ENCODE results near the gene UBE2S. TPM values are rescaled to one million over a fixed set of nuclear protein-coding genes. Genes with fewer than 3 reads are reported as not detected.

UBE2S gene
- total and polyA plus RNA-seq, 10 of the 15 experiments (the other 5 are each of a cell fraction or from before 2014, with no cell fraction given): 2.3 to 640 (median 127) TPM

DNA sequence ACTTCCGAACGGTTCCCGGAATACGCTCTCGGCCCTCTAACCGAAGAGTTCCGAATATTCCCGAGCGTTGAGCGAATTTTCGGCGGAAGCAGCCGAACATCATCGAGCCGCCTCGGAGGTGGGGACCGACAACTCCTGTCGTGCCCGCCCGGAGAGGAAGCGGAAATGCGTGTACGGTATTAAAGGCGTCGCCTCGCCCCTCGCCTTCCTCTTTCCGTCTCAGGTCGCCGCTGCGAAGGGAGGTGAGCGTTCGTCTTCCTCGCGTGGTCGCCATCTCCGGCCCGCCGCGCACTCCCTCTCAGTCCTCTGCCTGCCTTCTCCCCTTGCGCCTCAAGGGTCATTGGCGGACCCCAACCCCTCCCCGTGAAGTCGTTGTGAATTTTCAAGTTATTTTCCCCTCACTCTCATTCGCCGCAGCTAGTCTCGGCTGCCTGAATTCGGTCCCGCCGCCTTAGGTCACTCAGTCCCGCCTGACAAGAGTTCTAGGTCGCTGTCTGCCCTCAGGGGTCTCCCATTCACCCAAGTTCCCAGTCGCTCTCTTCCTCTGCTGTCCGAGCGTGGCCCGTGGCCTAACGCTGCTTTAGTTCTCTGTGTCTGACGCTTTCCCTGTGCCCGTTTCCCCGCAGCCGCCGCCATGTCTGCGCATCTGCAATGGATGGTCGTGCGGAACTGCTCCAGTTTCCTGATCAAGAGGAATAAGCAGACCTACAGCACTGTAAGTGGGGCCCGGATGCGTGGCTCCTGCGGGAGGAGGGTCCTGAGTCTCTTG lies 21.7 kb downstream of the UBE2S start, which contains the start of gene RPL28 (continued):
- TF ChIP-seq, protein P1, sequence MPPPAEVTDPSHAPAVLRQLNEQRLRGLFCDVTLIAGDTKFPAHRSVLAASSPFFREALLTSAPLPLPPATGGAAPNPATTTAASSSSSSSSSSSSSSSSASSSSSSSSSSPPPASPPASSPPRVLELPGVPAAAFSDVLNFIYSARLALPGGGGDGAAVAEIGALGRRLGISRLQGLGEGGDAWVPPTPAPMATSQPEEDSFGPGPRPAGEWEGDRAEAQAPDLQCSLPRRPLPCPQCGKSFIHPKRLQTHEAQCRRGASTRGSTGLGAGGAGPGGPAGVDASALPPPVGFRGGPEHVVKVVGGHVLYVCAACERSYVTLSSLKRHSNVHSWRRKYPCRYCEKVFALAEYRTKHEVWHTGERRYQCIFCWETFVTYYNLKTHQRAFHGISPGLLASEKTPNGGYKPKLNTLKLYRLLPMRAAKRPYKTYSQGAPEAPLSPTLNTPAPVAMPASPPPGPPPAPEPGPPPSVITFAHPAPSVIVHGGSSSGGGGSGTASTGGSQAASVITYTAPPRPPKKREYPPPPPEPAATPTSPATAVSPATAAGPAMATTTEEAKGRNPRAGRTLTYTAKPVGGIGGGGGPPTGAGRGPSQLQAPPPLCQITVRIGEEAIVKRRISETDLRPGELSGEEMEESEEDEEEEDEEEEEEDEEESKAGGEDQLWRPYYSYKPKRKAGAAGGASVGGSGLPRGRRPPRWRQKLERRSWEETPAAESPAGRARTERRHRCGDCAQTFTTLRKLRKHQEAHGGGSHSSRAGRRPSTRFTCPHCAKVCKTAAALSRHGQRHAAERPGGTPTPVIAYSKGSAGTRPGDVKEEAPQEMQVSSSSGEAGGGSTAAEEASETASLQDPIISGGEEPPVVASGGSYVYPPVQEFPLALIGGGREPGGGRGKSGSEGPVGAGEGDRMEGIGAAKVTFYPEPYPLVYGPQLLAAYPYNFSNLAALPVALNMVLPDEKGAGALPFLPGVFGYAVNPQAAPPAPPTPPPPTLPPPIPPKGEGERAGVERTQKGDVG (CRISPR knock-in tag; IDR thresholded peaks at IDR 0.05): no peak
- TF ChIP-seq CHD1 (IDR thresholded peaks at IDR 0.05; ENCODE audit: low read depth, low read length): peak; percentile 93
- peak; percentile 67 for TF ChIP-seq HCFC1 (IDR thresholded peaks at IDR 0.05; ENCODE audit: low read length)
- peak; percentile 83 for TF ChIP-seq SMAD1 (IDR thresholded peaks at IDR 0.05; ENCODE audit: low read depth, partially characterized antibody)
- no peak for TF ChIP-seq SREBF2 (IDR thresholded peaks at IDR 0.05; ENCODE audit: low read length)
- TF ChIP-seq POLR2A (IDR thresholded peaks at IDR 0.05; ENCODE audit: low read depth, low read length): peak; percentile 100
- TF ChIP-seq CREM (IDR thresholded peaks at IDR 0.05; ENCODE audit: low read depth): peak; percentile 70
- no peak for TF ChIP-seq EED (IDR thresholded peaks at IDR 0.05; ENCODE audit: low read depth)
- TF ChIP-seq, protein P2, sequence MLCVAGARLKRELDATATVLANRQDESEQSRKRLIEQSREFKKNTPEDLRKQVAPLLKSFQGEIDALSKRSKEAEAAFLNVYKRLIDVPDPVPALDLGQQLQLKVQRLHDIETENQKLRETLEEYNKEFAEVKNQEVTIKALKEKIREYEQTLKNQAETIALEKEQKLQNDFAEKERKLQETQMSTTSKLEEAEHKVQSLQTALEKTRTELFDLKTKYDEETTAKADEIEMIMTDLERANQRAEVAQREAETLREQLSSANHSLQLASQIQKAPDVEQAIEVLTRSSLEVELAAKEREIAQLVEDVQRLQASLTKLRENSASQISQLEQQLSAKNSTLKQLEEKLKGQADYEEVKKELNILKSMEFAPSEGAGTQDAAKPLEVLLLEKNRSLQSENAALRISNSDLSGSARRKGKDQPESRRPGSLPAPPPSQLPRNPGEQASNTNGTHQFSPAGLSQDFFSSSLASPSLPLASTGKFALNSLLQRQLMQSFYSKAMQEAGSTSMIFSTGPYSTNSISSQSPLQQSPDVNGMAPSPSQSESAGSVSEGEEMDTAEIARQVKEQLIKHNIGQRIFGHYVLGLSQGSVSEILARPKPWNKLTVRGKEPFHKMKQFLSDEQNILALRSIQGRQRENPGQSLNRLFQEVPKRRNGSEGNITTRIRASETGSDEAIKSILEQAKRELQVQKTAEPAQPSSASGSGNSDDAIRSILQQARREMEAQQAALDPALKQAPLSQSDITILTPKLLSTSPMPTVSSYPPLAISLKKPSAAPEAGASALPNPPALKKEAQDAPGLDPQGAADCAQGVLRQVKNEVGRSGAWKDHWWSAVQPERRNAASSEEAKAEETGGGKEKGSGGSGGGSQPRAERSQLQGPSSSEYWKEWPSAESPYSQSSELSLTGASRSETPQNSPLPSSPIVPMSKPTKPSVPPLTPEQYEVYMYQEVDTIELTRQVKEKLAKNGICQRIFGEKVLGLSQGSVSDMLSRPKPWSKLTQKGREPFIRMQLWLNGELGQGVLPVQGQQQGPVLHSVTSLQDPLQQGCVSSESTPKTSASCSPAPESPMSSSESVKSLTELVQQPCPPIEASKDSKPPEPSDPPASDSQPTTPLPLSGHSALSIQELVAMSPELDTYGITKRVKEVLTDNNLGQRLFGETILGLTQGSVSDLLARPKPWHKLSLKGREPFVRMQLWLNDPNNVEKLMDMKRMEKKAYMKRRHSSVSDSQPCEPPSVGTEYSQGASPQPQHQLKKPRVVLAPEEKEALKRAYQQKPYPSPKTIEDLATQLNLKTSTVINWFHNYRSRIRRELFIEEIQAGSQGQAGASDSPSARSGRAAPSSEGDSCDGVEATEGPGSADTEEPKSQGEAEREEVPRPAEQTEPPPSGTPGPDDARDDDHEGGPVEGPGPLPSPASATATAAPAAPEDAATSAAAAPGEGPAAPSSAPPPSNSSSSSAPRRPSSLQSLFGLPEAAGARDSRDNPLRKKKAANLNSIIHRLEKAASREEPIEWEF (IDR thresholded peaks at IDR 0.05; ENCODE audit: insufficient replicate concordance, low read depth, low read length): no peak
- TF ChIP-seq, protein P3, sequence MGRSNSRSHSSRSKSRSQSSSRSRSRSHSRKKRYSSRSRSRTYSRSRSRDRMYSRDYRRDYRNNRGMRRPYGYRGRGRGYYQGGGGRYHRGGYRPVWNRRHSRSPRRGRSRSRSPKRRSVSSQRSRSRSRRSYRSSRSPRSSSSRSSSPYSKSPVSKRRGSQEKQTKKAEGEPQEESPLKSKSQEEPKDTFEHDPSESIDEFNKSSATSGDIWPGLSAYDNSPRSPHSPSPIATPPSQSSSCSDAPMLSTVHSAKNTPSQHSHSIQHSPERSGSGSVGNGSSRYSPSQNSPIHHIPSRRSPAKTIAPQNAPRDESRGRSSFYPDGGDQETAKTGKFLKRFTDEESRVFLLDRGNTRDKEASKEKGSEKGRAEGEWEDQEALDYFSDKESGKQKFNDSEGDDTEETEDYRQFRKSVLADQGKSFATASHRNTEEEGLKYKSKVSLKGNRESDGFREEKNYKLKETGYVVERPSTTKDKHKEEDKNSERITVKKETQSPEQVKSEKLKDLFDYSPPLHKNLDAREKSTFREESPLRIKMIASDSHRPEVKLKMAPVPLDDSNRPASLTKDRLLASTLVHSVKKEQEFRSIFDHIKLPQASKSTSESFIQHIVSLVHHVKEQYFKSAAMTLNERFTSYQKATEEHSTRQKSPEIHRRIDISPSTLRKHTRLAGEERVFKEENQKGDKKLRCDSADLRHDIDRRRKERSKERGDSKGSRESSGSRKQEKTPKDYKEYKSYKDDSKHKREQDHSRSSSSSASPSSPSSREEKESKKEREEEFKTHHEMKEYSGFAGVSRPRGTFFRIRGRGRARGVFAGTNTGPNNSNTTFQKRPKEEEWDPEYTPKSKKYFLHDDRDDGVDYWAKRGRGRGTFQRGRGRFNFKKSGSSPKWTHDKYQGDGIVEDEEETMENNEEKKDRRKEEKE (IDR thresholded peaks at IDR 0.05): no peak; the same call in 1 of the 2 replicates
- TF ChIP-seq, protein P4, sequence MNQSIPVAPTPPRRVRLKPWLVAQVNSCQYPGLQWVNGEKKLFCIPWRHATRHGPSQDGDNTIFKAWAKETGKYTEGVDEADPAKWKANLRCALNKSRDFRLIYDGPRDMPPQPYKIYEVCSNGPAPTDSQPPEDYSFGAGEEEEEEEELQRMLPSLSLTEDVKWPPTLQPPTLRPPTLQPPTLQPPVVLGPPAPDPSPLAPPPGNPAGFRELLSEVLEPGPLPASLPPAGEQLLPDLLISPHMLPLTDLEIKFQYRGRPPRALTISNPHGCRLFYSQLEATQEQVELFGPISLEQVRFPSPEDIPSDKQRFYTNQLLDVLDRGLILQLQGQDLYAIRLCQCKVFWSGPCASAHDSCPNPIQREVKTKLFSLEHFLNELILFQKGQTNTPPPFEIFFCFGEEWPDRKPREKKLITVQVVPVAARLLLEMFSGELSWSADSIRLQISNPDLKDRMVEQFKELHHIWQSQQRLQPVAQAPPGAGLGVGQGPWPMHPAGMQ (IDR thresholded peaks at IDR 0.05; ENCODE audit: borderline replicate concordance): no peak
- no peak for TF ChIP-seq SIX5 (IDR thresholded peaks at IDR 0.05; ENCODE audit: low read depth, low read length, severe bottlenecking)
- TF ChIP-seq, protein P5, sequence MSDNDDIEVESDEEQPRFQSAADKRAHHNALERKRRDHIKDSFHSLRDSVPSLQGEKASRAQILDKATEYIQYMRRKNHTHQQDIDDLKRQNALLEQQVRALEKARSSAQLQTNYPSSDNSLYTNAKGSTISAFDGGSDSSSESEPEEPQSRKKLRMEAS (IDR thresholded peaks at IDR 0.05; ENCODE audit: low read depth, low read length): no peak; the same call in 1 of the 2 replicates
- TF ChIP-seq CREB1 (IDR thresholded peaks at IDR 0.05; ENCODE audit: low read depth): peak; percentile 87
- no peak for TF ChIP-seq DPF2 (IDR thresholded peaks at IDR 0.05)
- peak; percentile 51 for TF ChIP-seq RUNX3 (IDR thresholded peaks at IDR 0.05; ENCODE audit: low read length)
